ENCODE data around the gene RBM4B. TPM values are rescaled to one million over a fixed set of nuclear protein-coding genes. Genes with fewer than 3 reads are reported as not detected.

The RBM4B gene
- total RNA-seq, 1 donor from 2014 or later: 4.0 TPM

DNA sequence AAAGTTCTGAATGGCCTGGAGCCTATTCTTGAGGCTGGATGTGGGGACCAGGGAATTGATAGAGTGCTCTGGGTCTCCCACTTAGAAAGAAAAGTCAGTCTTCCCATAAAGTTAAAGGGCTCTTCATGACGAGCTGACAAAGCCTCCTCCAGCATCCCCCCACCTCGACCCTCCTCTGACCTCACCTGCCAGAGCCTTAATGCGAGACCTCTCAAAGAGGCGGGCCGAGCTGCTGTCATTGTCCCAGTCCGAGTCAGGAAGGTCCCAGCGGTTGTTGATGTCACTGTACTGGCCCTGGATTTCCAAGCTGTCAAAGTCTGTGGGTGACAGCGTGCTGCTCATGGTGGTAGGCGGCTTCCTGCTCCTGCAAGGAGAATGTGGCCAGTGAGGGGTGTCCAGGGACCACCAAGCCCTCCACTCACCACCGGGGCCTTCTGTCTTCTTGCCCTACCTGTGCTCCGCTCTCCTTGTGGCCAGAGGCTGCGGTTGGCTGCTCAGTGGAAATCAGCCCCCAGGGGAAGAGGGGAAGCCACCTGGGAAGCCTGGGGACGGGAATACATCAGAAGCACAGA is 43.3 kb upstream of the RBM4B start:
- no peak for DNase-seq (ENCODE audit: low read depth)
- TF ChIP-seq, protein P1, sequence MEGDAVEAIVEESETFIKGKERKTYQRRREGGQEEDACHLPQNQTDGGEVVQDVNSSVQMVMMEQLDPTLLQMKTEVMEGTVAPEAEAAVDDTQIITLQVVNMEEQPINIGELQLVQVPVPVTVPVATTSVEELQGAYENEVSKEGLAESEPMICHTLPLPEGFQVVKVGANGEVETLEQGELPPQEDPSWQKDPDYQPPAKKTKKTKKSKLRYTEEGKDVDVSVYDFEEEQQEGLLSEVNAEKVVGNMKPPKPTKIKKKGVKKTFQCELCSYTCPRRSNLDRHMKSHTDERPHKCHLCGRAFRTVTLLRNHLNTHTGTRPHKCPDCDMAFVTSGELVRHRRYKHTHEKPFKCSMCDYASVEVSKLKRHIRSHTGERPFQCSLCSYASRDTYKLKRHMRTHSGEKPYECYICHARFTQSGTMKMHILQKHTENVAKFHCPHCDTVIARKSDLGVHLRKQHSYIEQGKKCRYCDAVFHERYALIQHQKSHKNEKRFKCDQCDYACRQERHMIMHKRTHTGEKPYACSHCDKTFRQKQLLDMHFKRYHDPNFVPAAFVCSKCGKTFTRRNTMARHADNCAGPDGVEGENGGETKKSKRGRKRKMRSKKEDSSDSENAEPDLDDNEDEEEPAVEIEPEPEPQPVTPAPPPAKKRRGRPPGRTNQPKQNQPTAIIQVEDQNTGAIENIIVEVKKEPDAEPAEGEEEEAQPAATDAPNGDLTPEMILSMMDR (conservative IDR thresholded peaks at IDR 0.05; ENCODE audit: low read depth, low read length): no peak
- no peak overlapping the region for H3K4me3 ChIP-seq (ENCODE audit: low read depth, low read length)

DNA sequence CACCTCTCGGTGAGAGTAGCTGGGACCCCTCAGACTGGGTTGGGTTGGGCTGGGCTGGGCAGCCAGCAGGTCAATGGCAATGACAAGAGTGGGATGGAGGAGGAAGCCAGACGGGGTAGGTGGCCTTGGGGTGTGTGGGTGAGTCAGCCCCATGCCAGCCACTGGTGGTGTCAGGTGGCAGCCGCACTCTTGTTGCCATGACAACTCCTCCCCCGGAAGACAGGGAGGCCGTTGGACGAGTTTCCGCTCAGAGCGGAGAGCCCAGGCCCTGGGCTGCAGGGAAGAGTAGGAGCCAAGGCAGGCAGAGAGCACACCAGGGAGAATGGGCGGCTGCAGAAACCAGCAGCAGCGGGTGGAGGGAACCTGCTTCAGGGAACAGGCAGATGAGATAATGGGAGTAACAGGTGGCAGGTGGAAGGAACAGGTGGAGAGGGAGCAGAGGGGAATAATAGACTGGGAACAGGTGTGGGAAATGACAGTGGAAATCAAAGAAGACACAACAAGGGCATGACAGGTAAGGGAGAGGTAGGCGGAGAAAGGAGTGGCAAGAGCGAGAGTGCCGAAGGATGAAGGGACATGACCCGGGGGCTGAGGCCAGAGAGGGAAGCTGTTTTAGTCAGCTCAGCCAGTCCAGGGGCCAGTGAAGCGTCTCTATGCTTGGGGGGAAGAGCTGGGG is 42.7 kb upstream of the RBM4B start:
- H3K4me3 ChIP-seq (ENCODE audit: low read depth, low read length): peak overlapping the region; percentile 7
- DNase-seq (ENCODE audit: low read depth): no peak
- TF ChIP-seq, protein P1 (conservative IDR thresholded peaks at IDR 0.05; ENCODE audit: low read depth, low read length): no peak

DNA sequence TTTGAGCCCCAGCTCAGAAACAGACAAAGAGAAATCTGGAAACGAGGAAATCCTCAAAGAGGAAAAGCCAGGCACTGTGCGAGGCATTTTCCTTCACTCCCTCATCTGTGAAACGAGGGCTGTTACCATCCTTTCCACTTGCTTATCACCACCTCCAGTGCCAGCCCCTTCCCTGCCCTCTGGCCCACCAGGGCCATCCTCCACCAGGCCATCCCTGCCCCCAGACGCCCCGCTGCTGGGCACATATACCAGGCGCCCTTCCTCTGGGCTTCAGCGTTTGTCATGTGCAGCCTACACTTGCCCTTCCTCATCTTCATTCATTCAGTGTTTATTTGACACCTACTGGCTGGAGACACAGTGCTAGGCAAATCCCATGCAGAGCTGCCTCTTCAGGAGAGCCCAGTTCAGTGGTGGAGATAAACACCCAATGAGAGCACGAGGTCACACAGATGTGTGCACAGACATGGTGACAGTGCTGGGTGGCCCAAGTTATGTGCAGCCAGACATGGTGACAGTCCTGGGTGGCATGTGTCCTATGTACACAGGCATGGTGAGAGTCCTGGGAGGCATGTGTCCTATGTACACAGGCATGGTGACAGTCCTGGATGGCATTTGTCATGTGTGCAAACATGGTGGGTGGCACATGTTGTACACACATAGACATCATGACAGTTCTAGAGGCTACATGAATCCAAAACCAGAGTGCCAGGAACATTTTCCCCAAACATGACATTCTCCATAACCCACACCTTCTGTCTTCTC is 41.6 kb upstream of the RBM4B start:
- no peak for DNase-seq (ENCODE audit: low read depth)
- TF ChIP-seq, protein P1 (conservative IDR thresholded peaks at IDR 0.05; ENCODE audit: low read depth, low read length): no peak
- H3K4me3 ChIP-seq (ENCODE audit: low read depth, low read length): no peak overlapping the region

DNA sequence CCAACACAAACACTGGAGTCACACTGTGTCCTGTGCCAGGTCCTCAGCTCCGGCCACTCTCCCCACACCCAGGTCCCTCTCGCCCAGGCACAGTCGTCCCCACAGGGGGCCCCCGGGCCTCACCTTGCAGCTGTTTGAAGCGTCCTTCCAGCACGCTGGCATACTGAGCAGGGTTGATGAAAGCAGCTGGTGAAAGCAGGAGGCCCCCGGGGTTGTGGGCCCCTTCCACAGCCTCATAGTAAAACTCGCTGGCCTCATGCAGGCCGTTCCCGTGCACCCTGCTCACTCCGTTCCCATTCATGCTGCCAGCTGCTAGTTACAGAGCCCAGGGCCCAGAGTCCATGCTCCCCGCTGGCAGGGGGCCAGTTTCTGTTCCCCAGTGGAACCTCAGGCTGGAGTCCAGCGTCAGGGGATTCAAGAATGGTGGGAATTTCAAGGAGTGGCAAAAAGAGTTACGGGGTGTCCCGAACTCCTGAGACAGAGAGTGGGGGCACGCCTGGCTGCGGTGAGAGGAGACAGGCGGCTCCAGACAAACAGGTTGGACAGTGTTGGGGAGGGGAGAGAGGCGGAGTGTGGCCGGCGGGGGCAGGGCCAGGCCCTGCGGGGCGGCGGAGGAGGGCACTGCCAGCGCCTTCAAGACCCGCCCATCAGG is 40.8 kb upstream of the RBM4B start:
- no peak overlapping the region for H3K4me3 ChIP-seq (ENCODE audit: low read depth, low read length)
- DNase-seq (ENCODE audit: low read depth): no peak

DNA sequence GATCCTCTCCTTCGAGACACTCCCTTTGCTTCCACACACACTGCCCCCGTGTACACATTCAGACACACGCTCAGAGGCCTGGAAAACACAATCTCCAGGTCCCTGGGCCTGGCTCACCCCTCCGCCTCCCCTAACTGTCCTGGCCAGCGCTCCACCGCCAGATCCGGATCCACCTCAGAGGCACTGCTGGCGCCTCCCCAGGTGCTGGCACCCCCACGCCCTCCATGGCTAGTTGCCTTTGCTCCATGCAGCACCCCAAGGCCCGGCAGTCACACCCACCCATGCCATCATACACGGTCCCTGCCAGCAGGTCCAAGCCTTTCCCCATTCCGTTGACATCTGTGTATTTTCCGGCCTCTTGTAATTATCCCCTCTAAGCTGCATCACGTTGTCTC is 40.2 kb upstream of the RBM4B start:
- DNase-seq (ENCODE audit: low read depth): no peak
- H3K4me3 ChIP-seq (ENCODE audit: low read depth, low read length): no peak overlapping the region
- TF ChIP-seq, protein P1 (conservative IDR thresholded peaks at IDR 0.05; ENCODE audit: low read depth, low read length): no peak

More for the DNA sequence above, 40.8 kb upstream of the RBM4B start:
- TF ChIP-seq, protein P1 (conservative IDR thresholded peaks at IDR 0.05; ENCODE audit: low read depth, low read length): peak; percentile 36

DNA sequence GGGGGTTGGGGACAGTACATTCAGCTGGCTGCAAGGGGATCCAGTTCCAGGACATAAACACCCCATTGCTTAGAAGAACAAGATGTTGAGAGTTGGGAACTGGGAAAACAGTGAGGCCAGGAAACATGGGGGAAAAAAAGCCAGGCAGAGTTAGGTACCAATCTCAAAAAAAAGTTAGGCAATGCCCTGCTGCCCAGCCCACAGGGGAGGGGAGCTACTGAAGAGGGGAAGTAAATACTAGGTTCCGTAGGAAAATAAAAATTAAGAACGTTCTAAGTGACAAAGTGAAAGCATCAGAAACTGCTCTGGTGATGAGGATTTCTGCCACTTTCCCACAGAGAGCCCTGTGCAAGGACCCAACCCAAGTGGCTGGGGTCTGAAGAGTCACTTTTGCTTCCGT is 39.3 kb upstream of the RBM4B start:
- TF ChIP-seq, protein P1 (conservative IDR thresholded peaks at IDR 0.05; ENCODE audit: low read depth, low read length): no peak
- DNase-seq (ENCODE audit: low read depth): no peak
- H3K4me3 ChIP-seq (ENCODE audit: low read depth, low read length): no peak overlapping the region
